Sigmoid colon (tissue), 7 donors: ENCODE results near the gene MST1. TPM values are rescaled to one million over a fixed set of nuclear protein-coding genes. Genes with fewer than 3 reads are reported as not detected.

Experiments used
- DNase-seq: peaks from one replicate; pipeline ENCODE4 v3.0.0-alpha.2; 2019
- H3K27ac ChIP-seq, 4 donors: fragments of 200-600 bp; sonication (generic); one replicate each; pipeline ENCODE4 v1.5.1; 2016 to 2019; ENCODE audit warnings: mild to moderate bottlenecking in 1 of 4
- H3K27me3 ChIP-seq, 3 donors: fragments of 200-600 bp; sonication (generic); one replicate each; pipeline ENCODE4 v1.5.1; 2019; ENCODE audit warnings: mild to moderate bottlenecking in 1 of 3
- H3K36me3 ChIP-seq, 4 donors: fragments of 200-600 bp; sonication (generic); one replicate each; pipeline ENCODE4 v1.5.1; 2016 to 2019
- H3K4me1 ChIP-seq, 4 donors: fragments of 200-600 bp; sonication (generic); one replicate each; pipeline ENCODE4 v1.5.1; 2017 to 2019
- H3K4me3 ChIP-seq, 4 donors: fragments of 200-600 bp; sonication (generic); one replicate each; pipeline ENCODE4 v1.5.1; 2017 to 2019; ENCODE audit warnings: mild to moderate bottlenecking in 2 of 4, moderate library complexity in 1 of 4
- H3K9me3 ChIP-seq, 4 donors: fragments of 200-600 bp in 3 of 4; sonication (generic) in 3 of 4; one replicate each; pipeline versions ENCODE4 v1.5.1 to v1.6.1; 2013 to 2019
- CTCF ChIP-seq, 4 experiments: fragments of 450-650 bp in 3 of 4; fragments of 200-600 bp in 1 of 4; IDR thresholded peaks; one replicate each; pipeline ENCODE4 v1.5.1; 2016 to 2019; ENCODE audit warnings: antibody characterized with exemption in 4 of 4, mild to moderate bottlenecking in 3 of 4, moderate library complexity in 2 of 4
- EP300 ChIP-seq, 4 donors: sonication (generic); formaldehyde crosslinking; IDR thresholded peaks; one replicate each; pipeline ENCODE4 v1.6.1; 2017; ENCODE audit warnings: antibody characterized with exemption in 4 of 4
- POLR2A ChIP-seq, 2 donors: fragments of 450-650 bp; IDR thresholded peaks; one replicate each; pipeline ENCODE4 v1.6.1; 2016; ENCODE audit warnings: antibody characterized with exemption in 2 of 2, mild to moderate bottlenecking in 2 of 2, moderate library complexity in 2 of 2
- POLR2AphosphoS5 ChIP-seq, 4 donors: sonication (generic); formaldehyde crosslinking; IDR thresholded peaks; one replicate each; pipeline ENCODE4 v1.6.1; 2017; ENCODE audit warnings: antibody characterized with exemption in 4 of 4
- WGBS, 2 donors: extraction: QIAGEN DNeasy Blood & Tissue Kit; methylation state at CpG; one replicate each; pipeline ENCODE4 v1.1.7; 2013; 5-methylcytosine and 5-hydroxymethylcytosine counted together
- intact Hi-C: fragments of 100-400 bp; cut with DNase I; formaldehyde crosslinking; loops from one replicate; pipeline ENCODE4 v1.15.1; 2023
- polyA plus RNA-seq, 3 donors: library from polyadenylated mRNA; stranded (reverse); fragments of 200-250 nt; gene quantifications; one replicate each; pipeline ENCODE4 v1.2.3, GENCODE V29; 2013
- total RNA-seq, 4 donors: library from RNA; depleted of rRNA; stranded (reverse); fragments of >200 nt; gene quantifications; one replicate each; pipeline ENCODE4 v1.1.0, GENCODE V29; 2016
- donor health status: healthy with polysubstance abuse.
- donor health status: Bipolar disorder and iron deficiency.
- donor health status: healthy.

The MST1 gene
- total and polyA plus RNA-seq, 7 donors = 3.0 to 18.1 (median 7.7) TPM; not detected in 1

- intact Hi-C loops = no loop called here
- WGBS, 2 donors = 94 to 96% methylated on average over 1 of the region's 1 CpG
Measured at GRCh38 chr3:49663831-49664230, 25.4 kb downstream of the MST1 start.

GRCh38 chr3:49662720-49663413 is 26.4 kb downstream of the MST1 start:
- Histone ChIP-seq H3K4me3 (no peak overlapping the region), H3K9me3 (no peaks in the 10 kb centered on the region), H3K36me3 (no peaks in the 10 kb centered on the region), H3K4me1 (no peaks in the 10 kb centered on the region), H3K27me3 (peaks cover 0 to 51% (median 12%) of the 10 kb centered on the region in 3 donors), H3K27ac (no peak overlapping the region)
- 95% methylated on average over 34 of the region's 34 CpGs for WGBS, 2 donors
- intact Hi-C loops = no loop called here
- DNase-seq = no peak
- no peak for TF ChIP-seq POLR2AphosphoS5 (IDR thresholded peaks at IDR 0.05)
- TF ChIP-seq EP300 (IDR thresholded peaks at IDR 0.05) = no peak
- TF ChIP-seq CTCF (IDR thresholded peaks at IDR 0.05) = no peak
- TF ChIP-seq POLR2A (IDR thresholded peaks at IDR 0.05) = no peak

More at GRCh38 chr3:49663831-49664230, 25.4 kb downstream of the MST1 start:
- no peaks in the 10 kb centered on the region for H3K9me3 ChIP-seq
- no peak overlapping the region for H3K4me3 ChIP-seq
- H3K4me1 ChIP-seq = no peaks in the 10 kb centered on the region
- no peak for DNase-seq
- H3K36me3 ChIP-seq = no peaks in the 10 kb centered on the region
- H3K27me3 ChIP-seq = peaks cover 0 to 59% (median 22%) of the 10 kb centered on the region in 3 donors
- no peak overlapping the region for H3K27ac ChIP-seq
- TF ChIP-seq POLR2A (IDR thresholded peaks at IDR 0.05) (no peak), CTCF (IDR thresholded peaks at IDR 0.05) (no peak), EP300 (IDR thresholded peaks at IDR 0.05) (no peak), POLR2AphosphoS5 (IDR thresholded peaks at IDR 0.05) (no peak)

DNA sequence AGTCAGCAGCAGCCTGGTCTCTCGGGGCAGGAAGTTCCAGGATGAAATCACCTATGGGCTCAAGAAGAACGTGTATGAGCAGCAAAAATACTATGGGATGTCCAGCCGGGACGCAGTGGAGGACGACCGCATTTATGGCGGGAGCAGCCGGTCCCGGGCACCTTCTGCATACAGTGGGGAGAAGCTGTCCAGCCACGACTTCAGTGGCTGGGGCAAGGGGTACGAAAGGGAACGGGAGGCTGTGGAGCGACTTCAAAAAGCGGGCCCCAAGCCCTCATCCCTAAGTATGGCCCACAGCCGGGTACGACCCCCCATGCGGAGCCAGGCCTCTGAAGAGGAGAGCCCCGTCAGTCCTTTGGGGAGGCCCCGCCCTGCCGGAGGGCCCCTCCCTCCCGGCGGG is 27.3 kb downstream of the MST1 start:
- intact Hi-C loops = no loop called here

DNA sequence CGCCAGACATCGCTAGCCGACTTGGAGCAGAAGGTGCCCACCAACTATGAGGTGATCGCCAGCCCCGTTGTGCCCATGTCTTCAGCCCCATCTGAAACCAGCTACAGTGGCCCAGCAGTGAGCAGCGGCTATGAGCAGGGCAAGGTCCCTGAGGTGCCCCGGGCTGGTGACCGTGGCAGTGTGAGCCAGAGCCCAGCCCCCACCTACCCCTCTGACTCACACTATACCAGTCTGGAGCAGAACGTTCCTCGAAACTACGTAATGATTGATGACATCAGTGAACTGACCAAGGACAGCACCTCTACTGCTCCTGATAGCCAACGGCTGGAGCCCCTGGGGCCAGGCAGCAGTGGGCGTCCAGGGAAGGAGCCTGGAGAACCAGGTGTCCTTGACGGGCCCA is 28.0 kb downstream of the MST1 start:
- intact Hi-C loops = no loop called here

More for the DNA sequence above, 27.3 kb downstream of the MST1 start:
- Histone ChIP-seq H3K27ac (no peak overlapping the region), H3K27me3 (peaks cover 0 to 45% (median 8%) of the 10 kb centered on the region in 3 donors), H3K4me1 (no peaks in the 10 kb centered on the region), H3K36me3 (no peaks in the 10 kb centered on the region), H3K4me3 (no peak overlapping the region), H3K9me3 (no peaks in the 10 kb centered on the region)
- no peak for DNase-seq
- no peak for TF ChIP-seq CTCF (IDR thresholded peaks at IDR 0.05)
- no peak for TF ChIP-seq POLR2AphosphoS5 (IDR thresholded peaks at IDR 0.05)
- TF ChIP-seq POLR2A (IDR thresholded peaks at IDR 0.05) = no peak
- TF ChIP-seq EP300 (IDR thresholded peaks at IDR 0.05) = no peak
- WGBS, 2 donors = 87 to 91% methylated on average over 22 of the region's 22 CpGs

More for the DNA sequence above, 28.0 kb downstream of the MST1 start:
- Histone ChIP-seq H3K9me3 (no peaks in the 10 kb centered on the region), H3K36me3 (no peaks in the 10 kb centered on the region), H3K27me3 (peaks cover 0 to 42% (median 8%) of the 10 kb centered on the region in 3 donors), H3K27ac (no peak overlapping the region), H3K4me3 (no peak overlapping the region), H3K4me1 (no peaks in the 10 kb centered on the region)
- no peak for DNase-seq
- TF ChIP-seq POLR2A (IDR thresholded peaks at IDR 0.05) = no peak
- no peak for TF ChIP-seq CTCF (IDR thresholded peaks at IDR 0.05)
- TF ChIP-seq EP300 (IDR thresholded peaks at IDR 0.05) = no peak
- TF ChIP-seq POLR2AphosphoS5 (IDR thresholded peaks at IDR 0.05) = no peak
- 89 to 91% methylated on average over 14 of the region's 14 CpGs for WGBS, 2 donors
